OCI-LY7 (cell line): ENCODE data around the gene LITAFD.

Source experiments
- CTCF ChIP-seq: fragments of 200-600 bp; sonication (generic); conservative IDR thresholded peaks from 2 replicates; pipeline ENCODE4 v1.5.1; 2014; ENCODE audit warnings: mild to moderate bottlenecking, antibody characterized with exemption, low read length, moderate library complexity, mixed read lengths
- EZH2phosphoT487 ChIP-seq: fragments of 200-600 bp; sonication (generic); IDR thresholded peaks from 2 replicates; pipeline ENCODE4 v1.6.1; 2018; ENCODE audit warnings: low read depth, borderline replicate concordance, mild to moderate bottlenecking, mixed run types, antibody characterized with exemption, low read length, moderate library complexity, mixed read lengths

GRCh38 chr16:8880839-8881510 lies 1.2 kb upstream of the LITAFD start:
- TF ChIP-seq CTCF (no peak), EZH2phosphoT487 (no peak)
